Stimulated activated CD4-positive, alpha-beta T cell treated with anti-CD3 and anti-CD28 coated beads, Interleukin-1b, Interleukin-23, amount 100 ng/mL, for 48 hours (primary cell): ENCODE results near the gene UBE2O.

Source experiments
- DNase-seq: peaks from one replicate; pipeline ENCODE4 v3.0.0-alpha.2; 2020

Gene UBE2O

DNA sequence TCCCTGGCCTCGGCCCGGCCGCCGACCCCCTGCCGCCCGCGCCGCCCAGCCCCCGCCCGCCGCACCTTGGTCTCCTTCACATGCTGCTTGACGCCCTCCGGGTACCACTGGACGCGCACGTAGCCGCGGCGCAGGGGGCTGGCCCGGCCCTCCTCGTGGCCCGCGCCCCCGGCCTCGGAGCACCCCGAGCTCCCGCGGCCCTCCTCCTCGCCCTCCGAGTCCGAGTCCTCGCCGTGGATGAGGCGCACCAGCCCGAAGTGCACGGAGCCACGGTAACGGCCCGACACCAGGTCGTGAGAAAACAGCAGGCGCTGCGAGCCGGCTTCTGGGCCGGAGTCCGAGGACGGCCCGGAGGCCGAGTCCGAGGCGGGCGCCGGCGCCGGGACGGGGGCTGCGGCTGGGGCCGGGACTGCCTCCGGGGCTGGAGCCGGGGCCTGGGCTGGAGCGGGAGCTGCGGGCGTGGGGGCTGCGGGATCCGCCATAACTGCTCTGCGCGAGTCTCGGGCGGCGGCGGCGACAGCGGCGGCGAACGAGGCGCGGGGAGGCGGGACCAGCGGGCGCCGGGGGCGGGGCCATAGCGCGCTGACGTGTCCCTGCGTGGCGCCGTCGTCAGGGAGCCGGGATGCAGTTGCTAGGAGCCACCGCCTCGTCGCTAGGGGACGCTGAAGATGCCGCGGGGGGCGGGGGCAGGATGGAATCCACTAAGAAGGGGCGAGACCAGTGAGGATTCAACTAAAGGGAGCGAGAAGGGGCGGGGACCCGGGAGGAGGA, at the start of gene UBE2O:
Gene UBE2O, minus strand, starts transcription at position 493 of the 771 bp plus-strand sequence. Its CDS starts 11 bp downstream, at position 482.
- peak; percentile 90 for DNase-seq

- no peak for DNase-seq
Measured at GRCh38 chr17:76501827-76502307, 48.9 kb upstream of the UBE2O start.

GRCh38 chr17:76501018-76501826, 48.3 kb upstream of the UBE2O start, which contains the start of gene RHBDF2:
TSS of gene RHBDF2 (minus strand) at chr17:76501423. CDS start at chr17:76481524, 19,899 bp downstream.
- DNase-seq, result peak; percentile 94

GRCh38 chr17:76500747-76501017, 47.7 kb upstream of the UBE2O start:
- DNase-seq, result no peak

- no peak for DNase-seq
Measured at GRCh38 chr17:76500074-76500746, 47.3 kb upstream of the UBE2O start.

GRCh38 chr17:76499267-76499667, 46.3 kb upstream of the UBE2O start:
- no peak for DNase-seq

GRCh38 chr17:76498876-76499251, 45.9 kb upstream of the UBE2O start:
- no peak for DNase-seq

- no peak for DNase-seq
Measured at GRCh38 chr17:76497979-76498875, 45.3 kb upstream of the UBE2O start.

DNA sequence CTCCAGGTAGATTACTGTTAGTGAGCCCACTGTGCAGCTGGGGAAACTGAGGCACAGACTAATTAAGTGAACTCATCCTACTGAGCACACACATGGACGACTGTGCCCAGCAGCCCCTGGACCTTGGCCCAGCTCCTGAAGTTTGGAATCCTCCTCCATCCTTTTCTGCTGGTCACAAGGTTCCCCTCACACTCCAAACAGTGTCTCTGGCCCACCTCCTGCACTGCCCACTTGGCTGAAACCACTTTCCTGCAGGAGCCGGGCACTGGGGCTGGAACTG, 44.7 kb upstream of the UBE2O start:
- no peak for DNase-seq

- no peak for DNase-seq
Measured at GRCh38 chr17:76496464-76496863, 43.5 kb upstream of the UBE2O start.

DNA sequence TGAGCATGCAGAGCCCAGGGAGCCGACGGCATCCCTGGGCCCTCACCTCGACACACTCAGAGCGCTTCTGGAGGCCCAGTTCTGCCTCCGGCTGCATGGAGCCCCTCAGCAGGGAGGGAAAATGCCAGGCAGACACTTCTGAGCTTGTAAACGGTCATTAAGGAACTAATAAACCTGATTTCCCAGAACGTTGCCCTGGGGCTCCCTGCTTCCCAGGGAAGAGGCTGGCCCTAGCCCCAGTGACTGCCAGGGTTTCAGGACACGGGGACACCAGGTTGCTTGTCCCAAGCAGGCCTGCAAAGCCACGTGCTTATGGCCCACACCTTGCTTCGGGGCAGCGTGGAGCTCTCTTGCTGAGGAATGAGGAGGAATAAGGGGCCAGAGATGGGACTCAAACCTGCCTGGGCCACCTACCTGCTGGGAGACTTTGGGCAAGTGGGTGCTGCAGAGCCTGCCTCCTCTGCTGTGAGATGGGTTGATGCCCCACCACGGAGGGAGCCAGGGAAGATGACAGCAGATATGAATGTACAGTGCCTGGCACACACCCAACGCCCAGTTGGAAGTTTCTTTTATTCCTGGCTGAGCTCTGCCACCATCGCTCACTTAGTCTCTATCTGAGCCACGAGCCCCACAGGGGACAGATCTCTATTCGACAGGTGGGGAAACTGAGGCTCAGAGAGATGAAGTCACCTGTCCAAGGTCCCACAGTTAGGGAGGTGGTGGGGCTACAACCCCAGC, 42.9 kb upstream of the UBE2O start:
- no peak for DNase-seq

DNA sequence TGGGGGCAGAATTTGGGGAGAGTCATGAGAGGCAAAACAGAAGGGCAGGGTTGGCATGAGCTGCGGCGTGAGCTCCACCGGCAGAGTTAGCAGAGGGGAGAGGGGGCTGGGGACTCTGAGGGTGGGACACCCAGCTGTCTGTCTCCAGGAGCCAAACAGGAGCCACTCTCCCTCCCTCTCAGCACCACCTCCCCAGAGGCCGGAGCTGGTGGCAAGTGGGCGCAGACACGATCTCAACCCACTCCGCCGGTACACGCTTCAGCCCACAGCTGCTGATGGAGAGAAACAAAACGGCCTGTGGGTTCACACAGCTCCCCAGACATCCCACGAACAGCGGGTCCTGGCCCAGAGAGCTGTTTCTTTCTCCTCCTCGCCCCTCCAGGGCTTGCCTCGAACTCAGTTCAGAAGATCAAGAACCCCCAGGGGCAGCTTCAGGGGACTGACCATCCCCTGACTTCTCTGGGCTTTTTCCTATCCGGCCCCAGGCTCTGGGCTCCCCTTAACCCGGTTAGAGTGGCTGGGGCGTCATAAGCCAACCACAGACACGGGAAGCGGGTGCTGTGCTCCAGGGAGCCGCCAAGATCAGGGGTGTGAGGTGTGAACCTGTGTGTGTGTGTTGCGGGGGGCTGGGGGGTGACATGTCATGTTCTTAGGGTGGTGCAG, 40.7 kb upstream of the UBE2O start:
- DNase-seq, result no peak

DNA sequence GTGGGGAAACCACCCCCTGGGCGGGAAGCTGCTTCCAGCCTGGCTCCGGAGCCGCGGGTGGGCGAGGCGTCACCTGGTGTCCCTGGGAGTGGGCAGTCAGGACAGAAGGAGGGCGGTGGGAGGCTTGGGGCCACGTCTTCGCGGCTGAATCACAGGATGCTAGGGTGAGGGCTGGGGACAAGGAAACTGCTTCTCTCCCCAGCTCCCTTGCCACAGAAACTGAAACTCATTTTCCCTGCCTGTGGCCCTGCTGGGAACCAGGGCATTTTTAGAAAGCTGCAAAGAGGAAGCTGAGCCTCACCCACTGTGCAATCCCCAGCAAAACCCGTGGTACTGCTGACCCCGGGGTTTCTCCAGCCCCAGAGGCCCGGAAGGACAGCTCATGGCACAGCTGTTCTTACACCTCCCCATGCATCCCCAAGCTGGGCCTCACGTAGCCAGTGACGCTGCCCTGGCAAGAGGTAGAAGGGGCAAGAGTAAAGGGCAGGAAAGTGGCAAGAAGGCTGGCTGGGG, 40.1 kb upstream of the UBE2O start:
- peak; percentile 63 for DNase-seq

DNA sequence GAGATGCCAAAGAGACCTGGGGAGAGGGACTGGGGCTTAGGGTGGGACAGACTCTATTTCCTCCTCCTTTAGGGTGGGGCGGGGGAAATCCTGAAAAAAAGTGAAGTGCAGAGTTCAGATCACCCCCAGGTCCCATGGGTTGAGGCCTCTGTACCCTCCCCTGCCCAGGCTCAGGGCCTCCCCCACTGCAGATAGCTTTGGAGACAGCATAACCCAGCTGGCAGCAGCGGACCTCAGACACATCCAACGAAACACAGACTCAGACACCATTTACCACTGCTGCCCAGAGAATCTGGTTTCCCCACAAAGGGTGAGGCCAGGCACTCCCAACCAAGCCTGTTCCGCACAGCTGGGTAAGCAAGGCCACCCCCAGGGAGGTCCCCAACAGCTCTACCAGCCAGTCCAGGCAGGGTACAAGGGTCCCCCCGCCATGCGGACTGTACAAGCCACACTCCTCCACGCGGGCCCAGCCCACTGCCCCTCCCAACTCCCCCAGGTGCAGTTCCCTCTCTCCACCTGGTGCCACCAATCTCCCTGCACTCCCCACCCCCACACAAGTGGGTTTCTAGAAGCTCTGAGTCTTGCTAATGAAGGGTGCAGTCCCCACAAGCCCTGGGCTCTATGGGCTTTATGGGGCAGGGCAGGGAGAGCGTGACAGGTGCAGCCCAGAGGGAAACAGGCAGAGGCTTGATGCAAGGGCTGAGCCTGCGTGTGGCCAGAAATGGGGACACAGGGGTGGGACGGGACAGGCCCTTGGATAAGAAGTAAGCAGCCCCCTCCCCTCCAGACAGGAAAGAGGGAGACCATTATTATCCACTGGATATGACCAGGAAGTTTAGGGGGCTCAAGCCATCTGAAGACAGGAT, 39.4 kb upstream of the UBE2O start:
- no peak for DNase-seq

- DNase-seq, result no peak
Measured at GRCh38 chr17:76491271-76492122, 38.5 kb upstream of the UBE2O start.

DNA sequence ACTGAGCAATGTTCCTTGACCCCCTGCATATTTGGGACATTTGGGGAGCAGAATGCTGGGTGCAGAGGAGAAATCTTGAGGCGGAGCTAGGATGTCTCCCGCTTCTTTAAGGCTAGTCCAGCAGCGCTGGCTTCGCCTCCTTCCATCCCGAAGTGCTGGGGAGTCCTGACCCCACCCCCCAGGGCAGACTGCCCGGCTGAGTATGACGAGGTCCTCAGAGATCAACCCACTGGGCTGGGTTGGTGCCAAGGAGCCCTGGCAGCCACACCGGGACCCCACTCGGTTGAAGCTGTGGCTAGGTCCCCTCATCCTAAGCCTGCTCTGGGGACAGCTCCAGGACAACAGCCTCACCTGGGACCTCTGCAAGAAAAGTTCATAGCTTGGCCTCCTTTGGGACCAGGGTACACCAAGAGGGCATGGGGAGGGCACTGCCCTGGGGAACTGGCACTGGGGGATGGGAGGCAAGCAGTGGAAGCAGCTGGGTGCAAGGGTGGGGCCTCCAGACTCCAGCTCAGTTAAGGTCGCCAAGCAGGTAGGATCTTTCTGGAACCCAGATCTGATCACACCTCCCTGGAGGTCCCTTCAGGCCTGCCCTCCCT, 37.3 kb upstream of the UBE2O start:
- no peak for DNase-seq

- DNase-seq, result no peak
Measured at GRCh38 chr17:76487451-76488192, 34.7 kb upstream of the UBE2O start.

- no peak for DNase-seq
Measured at GRCh38 chr17:76485569-76485968, 32.6 kb upstream of the UBE2O start.
